Effector memory CD8-positive, alpha-beta T cell (primary cell): ENCODE measurements around the gene OR51B5.
"Not testable (repeated sequence)": the region's sequence is repeated elsewhere in the genome, so short reads cannot be mapped to it uniquely, and the experiment has no call there.

Experiments
- ATAC-seq: fragments of 150-1000 bp; cut with Tn5 transposase; replicated peaks from 2 replicates; pipeline ENCODE4 v1.10.0; 2021; ENCODE audit warnings: mild to moderate bottlenecking, moderate library complexity
- DNase-seq, 3 experiments: peaks; one replicate each; pipeline ENCODE4 v3.0.0; 2021
- H3K27ac Mint-ChIP-seq, 2 donors: one replicate each; pipeline ENCODE4 v1.8.0; 2022; ENCODE audit warnings: mild to moderate bottlenecking in 2 of 2, mixed read lengths in 2 of 2, moderate library complexity in 2 of 2
- H3K27me3 Mint-ChIP-seq, 2 donors: one replicate each; pipeline ENCODE4 v1.8.0; 2022; ENCODE audit warnings: mixed read lengths in 2 of 2
- H3K36me3 Mint-ChIP-seq: one replicate; pipeline ENCODE4 v1.8.0; 2022; ENCODE audit warnings: mild to moderate bottlenecking, moderate library complexity, mixed read lengths; ENCODE audit not compliant: insufficient read depth
- H3K4me1 Mint-ChIP-seq, 2 donors: one replicate each; pipeline ENCODE4 v1.8.0; 2022; ENCODE audit warnings: low read depth in 2 of 2, mixed read lengths in 2 of 2
- H3K4me3 Mint-ChIP-seq, 2 donors: one replicate each; pipeline ENCODE4 v1.8.0; 2022; ENCODE audit warnings: mild to moderate bottlenecking in 2 of 2, mixed read lengths in 2 of 2, moderate library complexity in 2 of 2
- H3K9me3 Mint-ChIP-seq, 2 donors: one replicate each; pipeline ENCODE4 v1.8.0; 2022; ENCODE audit warnings: mixed read lengths in 2 of 2

Gene OR51B5

DNA sequence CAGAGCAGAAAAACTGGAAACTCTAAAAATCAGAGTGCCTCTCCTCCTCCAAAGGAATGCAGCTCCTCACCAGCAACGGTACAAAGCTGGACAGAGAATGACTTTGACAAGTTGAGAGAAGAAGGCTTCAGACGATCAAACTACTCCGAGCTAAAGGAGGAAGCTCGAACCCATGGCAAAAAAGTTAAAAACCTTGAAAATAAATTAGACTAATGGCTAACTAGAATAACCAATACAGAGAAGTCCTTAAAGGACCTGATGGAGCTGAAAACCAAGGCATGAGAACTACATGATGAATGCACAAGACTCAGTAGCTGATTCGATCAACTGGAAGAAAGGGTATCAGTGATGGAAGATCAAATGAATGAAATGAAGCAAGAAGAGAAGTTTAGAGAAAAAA lies 12.7 kb upstream of the OR51B5 start:
- H3K36me3 Mint-ChIP-seq, DNase-seq, H3K27ac Mint-ChIP-seq, H3K27me3 Mint-ChIP-seq, H3K9me3 Mint-ChIP-seq, ATAC-seq, H3K4me3 Mint-ChIP-seq, H3K4me1 Mint-ChIP-seq: not testable (repeated sequence)

- H3K27me3 Mint-ChIP-seq, result peaks cover 7 to 18% of the 10 kb centered on the region in 2 donors
- no peak for DNase-seq
- no peak within 1 kb of the TSS for H3K27ac Mint-ChIP-seq
- no peaks in the 10 kb centered on the region for H3K4me1 Mint-ChIP-seq
- H3K4me3 Mint-ChIP-seq, result no peak within 1 kb of the TSS
- H3K9me3 Mint-ChIP-seq, result peaks cover 3 to 8% of the 10 kb centered on the region in 2 donors
- no peaks in the 10 kb centered on the region for H3K36me3 Mint-ChIP-seq
- no peak for ATAC-seq
Measured at GRCh38 chr11:5351208-5351607, 7.9 kb upstream of the OR51B5 start, which contains the start of gene OR51B6. Gene OR51B6, plus strand, starts transcription at chr11:5351508. Its CDS starts 0 bp downstream, at chr11:5351508.

DNA sequence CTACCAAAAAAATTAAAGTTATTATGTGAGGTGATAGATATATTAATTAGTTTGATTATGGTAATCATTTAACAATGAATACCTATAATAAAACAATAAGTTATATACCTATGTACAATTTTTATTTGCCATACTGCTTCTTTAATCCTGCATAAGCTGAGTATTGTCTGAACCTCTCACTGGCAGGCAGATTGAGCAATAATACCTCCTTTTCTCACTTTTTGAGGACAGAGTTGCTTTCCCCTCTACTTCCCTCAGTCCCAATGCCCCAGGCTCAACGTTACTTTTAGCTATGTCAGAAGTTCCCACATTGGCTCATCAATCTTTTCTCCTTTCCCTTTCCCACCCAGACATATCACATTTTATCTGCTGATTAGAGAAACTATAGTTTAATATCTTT lies 6.2 kb upstream of the OR51B5 start:
- no peak for DNase-seq
- H3K9me3 Mint-ChIP-seq, result peaks cover 3 to 8% of the 10 kb centered on the region in 2 donors
- no peaks in the 10 kb centered on the region for H3K4me1 Mint-ChIP-seq
- no peaks in the 10 kb centered on the region for H3K36me3 Mint-ChIP-seq
- no peak overlapping the region for H3K27ac Mint-ChIP-seq
- H3K4me3 Mint-ChIP-seq, result no peak overlapping the region
- ATAC-seq, result no peak
- H3K27me3 Mint-ChIP-seq, result peaks cover 7 to 18% of the 10 kb centered on the region in 2 donors

- H3K4me1 Mint-ChIP-seq, result no peaks in the 10 kb centered on the region
- H3K9me3 Mint-ChIP-seq, result peaks cover 3 to 8% of the 10 kb centered on the region in 2 donors
- DNase-seq (no peak), ATAC-seq (no peak)
- peaks cover 7 to 18% of the 10 kb centered on the region in 2 donors for H3K27me3 Mint-ChIP-seq
- H3K27ac Mint-ChIP-seq, result no peak overlapping the region
- no peaks in the 10 kb centered on the region for H3K36me3 Mint-ChIP-seq
- H3K4me3 Mint-ChIP-seq, result no peak overlapping the region
Measured at GRCh38 chr11:5348551-5349194, 5.3 kb upstream of the OR51B5 start.

GRCh38 chr11:5345831-5346230 lies 2.5 kb upstream of the OR51B5 start:
- Mint-ChIP-seq H3K27me3 (peaks cover 11 to 20% of the 10 kb centered on the region in 2 donors), H3K9me3 (no peaks in the 10 kb centered on the region), H3K4me1 (no peaks in the 10 kb centered on the region), H3K36me3 (no peaks in the 10 kb centered on the region), H3K4me3 (no peak overlapping the region), H3K27ac (no peak overlapping the region)
- ATAC-seq (no peak), DNase-seq (no peak)

DNA sequence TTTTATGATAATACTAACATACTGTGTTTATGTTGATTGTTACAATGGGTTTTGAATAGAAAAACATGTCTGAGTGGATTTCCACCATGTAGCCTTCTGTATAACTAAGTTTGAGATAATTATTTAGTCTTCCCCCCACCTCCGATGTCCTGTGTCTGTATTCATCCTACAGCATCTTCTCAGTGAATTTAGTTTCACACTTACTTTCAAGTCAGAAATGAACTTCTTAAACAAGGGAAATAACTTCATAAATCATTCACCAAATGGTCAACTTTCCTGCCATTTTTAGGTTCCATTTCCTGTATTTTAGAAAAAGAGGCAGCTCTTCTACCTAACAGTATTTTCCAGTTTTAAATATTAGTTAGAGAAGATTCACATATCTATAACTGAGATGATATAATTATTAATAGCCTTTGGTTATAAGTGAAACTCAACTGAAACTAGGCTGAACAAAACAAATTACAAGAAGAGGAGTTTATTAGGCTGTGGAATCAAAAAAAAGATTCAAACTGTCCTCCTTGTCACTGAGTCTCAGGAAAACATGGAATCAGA lies 3.5 kb downstream of the OR51B5 start:
- Mint-ChIP-seq H3K36me3 (no peaks in the 10 kb centered on the region), H3K4me3 (no peak overlapping the region)

DNA sequence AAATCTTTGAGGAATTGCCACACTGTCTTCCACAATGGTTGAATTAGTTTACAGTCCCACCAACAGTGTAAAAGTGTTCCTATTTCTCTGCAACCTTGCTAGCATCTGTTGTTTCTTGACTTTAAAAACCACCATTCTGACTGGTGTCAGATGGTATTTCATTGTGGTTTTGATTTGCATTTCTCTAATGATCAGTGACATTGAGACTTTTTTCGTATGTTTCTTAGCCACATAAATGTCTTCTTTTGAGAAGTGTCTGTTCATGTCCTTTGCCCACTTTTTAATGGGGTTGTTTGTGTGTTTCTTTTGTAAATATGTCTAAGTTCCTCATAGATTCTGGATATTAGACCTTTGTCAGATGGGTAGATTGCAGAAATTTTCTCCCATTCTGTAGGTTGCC lies 6.1 kb downstream of the OR51B5 start:
- not testable (repeated sequence) for H3K4me3 Mint-ChIP-seq, H3K27ac Mint-ChIP-seq, H3K9me3 Mint-ChIP-seq, H3K27me3 Mint-ChIP-seq, ATAC-seq, H3K4me1 Mint-ChIP-seq, DNase-seq, H3K36me3 Mint-ChIP-seq

More for the DNA sequence above, 3.5 kb downstream of the OR51B5 start:
- no peak overlapping the region for H3K27ac Mint-ChIP-seq
- no peaks in the 10 kb centered on the region for H3K4me1 Mint-ChIP-seq
- no peaks in the 10 kb centered on the region for H3K9me3 Mint-ChIP-seq
- DNase-seq (no peak), ATAC-seq (no peak)
- H3K27me3 Mint-ChIP-seq, result peaks cover 4 to 12% of the 10 kb centered on the region in 2 donors

DNA sequence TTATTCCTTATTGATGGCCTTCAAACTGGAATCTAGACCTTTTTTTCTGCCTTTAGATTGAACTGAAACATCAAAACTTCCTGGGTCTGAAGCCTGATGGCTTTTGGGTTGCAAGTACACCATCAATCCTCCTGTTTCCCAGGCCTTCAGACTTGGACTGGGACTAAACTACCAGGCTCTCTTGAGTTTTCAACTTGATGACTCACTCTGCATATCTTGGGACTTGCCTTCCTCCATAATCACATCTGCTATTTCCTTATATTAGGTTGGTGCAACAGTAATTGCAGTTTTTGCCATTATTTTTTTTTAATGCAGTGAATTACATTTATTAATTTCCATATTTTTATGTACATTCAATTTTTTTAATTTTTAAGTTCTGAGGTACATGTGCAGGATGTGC lies 7.0 kb downstream of the OR51B5 start:
- H3K36me3 Mint-ChIP-seq, result no peaks in the 10 kb centered on the region
- no peaks in the 10 kb centered on the region for H3K4me1 Mint-ChIP-seq
- H3K4me3 Mint-ChIP-seq, result no peak overlapping the region
- H3K27ac Mint-ChIP-seq, result no peak overlapping the region
- ATAC-seq (no peak), DNase-seq (no peak)
- no peaks in the 10 kb centered on the region for H3K27me3 Mint-ChIP-seq
- H3K9me3 Mint-ChIP-seq, result no peaks in the 10 kb centered on the region

- no peak for DNase-seq
- no peak overlapping the region for H3K27ac Mint-ChIP-seq
- no peak overlapping the region for H3K4me3 Mint-ChIP-seq
- H3K4me1 Mint-ChIP-seq, result no peaks in the 10 kb centered on the region
- ATAC-seq, result no peak
- H3K27me3 Mint-ChIP-seq, result no peaks in the 10 kb centered on the region
- H3K36me3 Mint-ChIP-seq, result no peaks in the 10 kb centered on the region
- H3K9me3 Mint-ChIP-seq, result no peaks in the 10 kb centered on the region
Measured at GRCh38 chr11:5335170-5335569, 8.2 kb downstream of the OR51B5 start.

- Mint-ChIP-seq H3K27me3 (no peaks in the 10 kb centered on the region), H3K9me3 (peaks cover 0 to 2% of the 10 kb centered on the region in 2 donors), H3K36me3 (peaks cover 4% of the 10 kb centered on the region), H3K4me1 (no peaks in the 10 kb centered on the region), H3K27ac (no peak within 1 kb of the TSS), H3K4me3 (no peak within 1 kb of the TSS)
- ATAC-seq (no peak), DNase-seq (no peak)
Measured at GRCh38 chr11:5324197-5324596, 19.1 kb downstream of the OR51B5 start, which contains the start of gene OR51B2. Gene OR51B2, minus strand, starts transcription at chr11:5324297. Its CDS starts 0 bp downstream, at chr11:5324297.

- H3K4me1 Mint-ChIP-seq, result no peaks in the 10 kb centered on the region
- DNase-seq (no peak), ATAC-seq (no peak)
- H3K9me3 Mint-ChIP-seq, result peaks cover 0 to 19% of the 10 kb centered on the region in 2 donors
- no peak overlapping the region for H3K4me3 Mint-ChIP-seq
- no peaks in the 10 kb centered on the region for H3K36me3 Mint-ChIP-seq
- H3K27me3 Mint-ChIP-seq, result no peaks in the 10 kb centered on the region
- H3K27ac Mint-ChIP-seq, result no peak overlapping the region
Measured at GRCh38 chr11:5317292-5317691, 26.0 kb downstream of the OR51B5 start.

DNA sequence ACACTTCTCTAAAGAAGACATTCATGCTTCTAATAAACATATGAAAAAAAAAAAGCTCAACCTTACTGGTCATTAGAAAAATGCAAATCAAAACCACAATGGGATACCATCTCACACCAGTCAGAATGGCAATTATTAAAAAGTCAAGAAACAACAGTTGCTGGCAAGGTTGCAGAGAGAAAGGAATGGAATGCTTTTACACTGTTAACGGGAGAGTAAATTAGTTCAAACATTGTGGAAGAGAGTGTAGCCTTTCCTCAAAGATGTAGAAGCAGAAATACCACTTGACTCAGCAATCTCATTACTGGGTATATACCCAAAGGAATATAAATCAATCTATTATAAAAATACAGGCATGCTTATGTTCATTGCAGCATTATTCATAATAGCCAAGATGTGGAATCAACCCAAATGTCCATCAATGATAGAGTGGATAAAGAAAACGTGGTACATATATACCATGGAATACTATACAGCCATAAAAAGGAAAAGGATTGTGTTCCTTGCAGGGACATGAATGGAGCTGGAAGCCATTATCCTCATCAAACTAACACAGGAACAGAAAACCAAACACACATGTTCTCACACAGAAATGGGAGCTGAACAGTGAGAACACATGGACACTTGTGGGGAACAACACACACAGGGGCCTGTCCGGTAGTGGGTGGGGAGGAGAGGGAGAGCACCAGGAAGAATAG lies 29.8 kb downstream of the OR51B5 start:
- not testable (repeated sequence) for H3K27ac Mint-ChIP-seq, H3K27me3 Mint-ChIP-seq, H3K4me1 Mint-ChIP-seq, H3K36me3 Mint-ChIP-seq, ATAC-seq, H3K4me3 Mint-ChIP-seq, DNase-seq
- peaks cover 0 to 19% of the 10 kb centered on the region in 2 donors for H3K9me3 Mint-ChIP-seq

- Mint-ChIP-seq H3K27me3 (no peaks in the 10 kb centered on the region), H3K27ac (no peak overlapping the region), H3K4me3 (no peak overlapping the region), H3K36me3 (no peaks in the 10 kb centered on the region), H3K4me1 (no peaks in the 10 kb centered on the region), H3K9me3 (peaks cover 0 to 19% of the 10 kb centered on the region in 2 donors)
- ATAC-seq (no peak), DNase-seq (no peak)
Measured at GRCh38 chr11:5310423-5310822, 32.9 kb downstream of the OR51B5 start.
